Measurements from ENCODE around the gene ENPP1.
"Not testable (repeated sequence)": the region's sequence is repeated elsewhere in the genome, so short reads cannot be mapped to it uniquely, and the experiment has no call there.

ENPP1 gene

DNA sequence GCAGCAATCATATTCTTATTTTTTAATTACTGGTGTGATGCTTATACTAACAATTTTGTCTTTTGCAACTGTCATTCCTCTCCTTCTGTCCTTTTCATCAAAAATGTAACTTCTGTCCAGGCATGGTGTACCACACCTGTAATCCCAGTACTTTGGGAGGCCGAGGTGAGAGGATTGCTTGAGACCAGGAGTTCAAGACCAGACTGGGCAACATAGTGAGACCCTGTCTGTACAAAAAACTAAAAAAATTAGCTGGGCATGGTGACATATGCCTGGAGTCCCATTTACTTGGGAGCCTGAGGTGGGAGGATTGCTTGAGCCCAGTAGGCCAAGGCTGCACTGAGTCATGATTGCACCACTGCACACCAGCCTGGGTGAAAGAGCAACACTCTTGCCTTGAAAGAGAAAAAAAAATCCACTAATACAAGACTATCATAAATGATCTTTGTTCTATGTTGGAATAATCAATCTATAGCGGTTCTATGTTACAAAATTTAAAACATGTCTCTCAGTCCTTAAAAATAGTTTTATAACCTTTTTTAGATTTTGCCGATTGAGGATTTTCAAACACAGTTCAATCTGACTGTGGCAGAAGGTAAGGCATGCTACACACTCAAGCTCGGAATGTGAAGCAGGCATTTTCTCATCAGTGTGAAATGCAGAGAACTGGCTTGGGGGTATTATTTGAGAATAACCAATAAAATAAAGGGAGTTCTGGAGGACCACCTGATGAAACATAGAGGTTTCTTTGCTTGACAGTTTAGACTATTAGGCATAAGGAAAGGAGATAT lies 70.4 kb downstream of the ENPP1 start:
- no peak for DNase-seq

DNA sequence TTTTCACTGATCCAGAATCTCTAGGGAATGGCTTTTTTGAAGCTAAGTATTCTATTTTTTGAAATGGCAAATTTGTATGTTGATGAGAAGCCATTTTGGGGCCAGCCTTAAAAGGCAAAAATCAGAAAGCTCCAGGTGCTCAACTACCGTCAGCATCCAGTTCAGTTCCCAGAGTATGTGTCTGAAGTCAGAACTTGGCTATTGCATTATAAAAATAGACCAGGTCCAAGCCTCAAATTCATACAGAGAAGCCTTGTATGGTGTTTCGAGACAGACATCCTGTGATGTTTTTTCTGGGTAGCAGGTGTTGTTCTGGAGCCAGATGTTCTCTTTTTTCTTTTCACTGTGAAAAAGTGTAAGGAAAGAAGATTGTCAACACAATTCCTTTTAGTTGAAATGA lies 75.2 kb downstream of the ENPP1 start:
- no peak for DNase-seq

DNA sequence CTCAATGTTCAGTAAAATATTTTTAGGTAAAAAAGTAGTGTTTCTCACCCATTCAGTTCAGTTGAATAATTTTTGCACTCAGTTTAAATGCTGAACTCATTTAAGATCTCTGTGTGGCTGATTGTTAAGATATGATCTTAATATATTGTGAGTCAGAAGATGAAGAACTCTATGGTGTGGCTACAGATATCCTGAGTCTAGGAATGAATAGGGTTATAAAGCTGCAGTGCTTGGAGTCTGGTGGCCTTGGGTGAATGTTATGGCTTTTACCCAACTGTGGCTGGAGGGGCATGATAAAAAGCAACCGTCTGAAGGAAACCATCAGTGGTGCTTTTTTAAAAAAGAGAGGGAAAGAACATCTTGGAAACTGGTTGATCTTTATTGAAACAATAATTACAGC lies 77.4 kb downstream of the ENPP1 start:
- no peak for DNase-seq

DNA sequence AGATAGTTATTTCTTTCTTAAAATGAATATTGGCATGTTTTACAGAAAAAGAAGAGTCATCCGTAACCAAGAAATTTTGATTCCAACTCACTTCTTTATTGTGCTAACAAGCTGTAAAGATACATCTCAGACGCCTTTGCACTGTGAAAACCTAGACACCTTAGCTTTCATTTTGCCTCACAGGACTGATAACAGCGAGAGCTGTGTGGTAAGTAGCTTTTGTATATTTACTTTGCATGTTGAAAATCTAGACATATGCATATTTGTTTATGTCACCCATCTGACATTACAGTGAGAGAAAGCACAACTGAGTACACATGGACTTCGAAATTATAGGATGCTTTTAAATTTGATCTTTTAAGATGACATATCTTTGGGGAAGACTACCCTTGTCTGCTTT lies 78.7 kb downstream of the ENPP1 start:
- DNase-seq: no peak

DNA sequence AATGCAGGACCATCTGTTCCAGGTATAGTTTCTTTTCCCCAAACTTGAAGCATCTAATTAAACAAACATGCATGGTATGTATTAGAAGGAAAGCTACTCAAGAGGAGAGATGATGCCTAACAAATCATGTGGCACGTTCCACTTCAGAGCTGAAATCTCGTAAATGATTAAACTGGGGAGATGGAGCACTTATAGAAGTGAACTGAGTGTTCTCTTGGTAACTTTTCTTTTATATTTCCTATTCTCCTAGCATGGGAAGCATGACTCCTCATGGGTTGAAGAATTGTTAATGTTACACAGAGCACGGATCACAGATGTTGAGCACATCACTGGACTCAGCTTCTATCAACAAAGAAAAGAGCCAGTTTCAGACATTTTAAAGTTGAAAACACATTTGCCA lies 82.3 kb downstream of the ENPP1 start:
- no peak for DNase-seq

DNA sequence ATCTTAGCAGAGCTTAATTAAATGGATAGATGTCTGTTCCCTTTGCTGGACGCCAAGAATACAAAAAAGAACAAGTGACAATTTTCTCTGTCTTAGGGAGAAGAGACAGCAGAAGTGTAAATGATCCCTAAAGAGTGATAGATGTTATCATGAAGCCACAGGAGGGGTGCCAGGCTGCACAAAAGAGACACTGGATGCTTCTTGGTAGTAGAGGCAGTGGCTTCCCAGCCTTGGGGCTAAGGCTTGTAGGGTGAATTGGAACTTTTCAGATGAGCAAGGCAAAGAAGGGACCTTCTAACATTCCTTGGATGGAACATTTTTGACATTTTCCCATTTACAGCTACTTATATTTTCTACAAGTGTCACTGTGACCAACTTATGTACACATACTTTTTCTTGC lies 85.4 kb downstream of the ENPP1 start:
- no peak for DNase-seq

DNA sequence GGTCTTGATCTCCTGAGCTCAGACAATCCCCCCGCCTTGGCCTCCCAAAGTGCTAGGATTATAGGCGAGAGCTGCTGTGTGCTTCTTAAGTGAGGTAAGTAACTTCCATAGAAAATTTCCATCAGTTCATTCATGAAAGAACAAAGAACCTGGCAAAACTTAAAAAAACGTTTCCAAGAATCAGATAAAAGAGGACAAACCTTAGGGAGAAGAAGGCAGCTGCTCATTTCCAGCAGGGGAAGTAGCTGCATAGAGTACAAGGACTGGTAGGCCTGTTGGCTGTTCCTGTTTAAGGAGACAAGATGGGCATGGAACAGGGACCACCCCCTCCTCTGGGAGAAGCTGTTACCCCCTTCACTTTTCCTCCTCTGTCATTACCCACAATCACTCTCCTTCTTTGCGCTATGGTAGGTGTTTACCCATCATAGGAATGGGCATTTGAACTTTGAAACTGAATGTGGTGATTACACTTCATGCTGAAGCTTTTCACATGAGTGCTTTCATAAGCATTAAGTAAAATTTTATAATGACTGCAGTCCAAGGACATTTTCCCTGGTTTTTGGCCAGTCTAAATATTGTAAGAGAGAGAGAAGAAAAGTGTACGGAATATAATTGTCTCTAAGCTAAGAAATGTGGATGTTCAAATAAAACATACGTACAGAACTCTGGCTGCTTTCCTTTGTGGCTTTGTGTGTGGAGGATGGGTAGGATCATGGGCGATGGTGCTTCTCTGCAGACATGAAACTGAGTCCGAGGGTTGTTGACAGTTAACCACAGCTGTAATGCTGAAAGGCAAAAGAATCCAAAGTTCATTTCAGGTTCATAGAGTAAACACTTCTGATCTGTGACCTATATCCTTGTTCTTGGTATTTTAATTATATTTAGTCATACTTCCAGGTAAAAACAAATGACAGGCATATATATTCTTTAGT lies 86.9 kb downstream of the ENPP1 start:
- no peak for DNase-seq

DNA sequence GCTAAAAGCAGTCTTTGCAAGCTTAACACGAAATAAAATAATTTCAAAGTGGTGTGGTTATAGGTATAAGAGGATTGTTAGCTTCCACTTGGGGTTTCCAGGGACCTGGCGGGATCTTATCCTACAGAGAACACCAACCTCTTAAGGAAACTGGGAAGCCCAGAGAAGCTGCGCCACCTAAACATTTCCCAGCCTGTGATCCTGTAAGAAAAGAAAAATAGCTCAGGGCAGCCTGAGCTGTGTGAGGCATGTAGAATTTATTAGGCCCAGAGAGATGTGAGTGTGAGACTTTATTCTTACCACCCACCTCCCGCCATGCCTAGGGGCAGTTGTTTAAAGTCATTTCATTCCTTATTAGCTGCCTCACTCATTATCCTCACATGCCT lies 89.2 kb downstream of the ENPP1 start:
- DNase-seq: no peak

DNA sequence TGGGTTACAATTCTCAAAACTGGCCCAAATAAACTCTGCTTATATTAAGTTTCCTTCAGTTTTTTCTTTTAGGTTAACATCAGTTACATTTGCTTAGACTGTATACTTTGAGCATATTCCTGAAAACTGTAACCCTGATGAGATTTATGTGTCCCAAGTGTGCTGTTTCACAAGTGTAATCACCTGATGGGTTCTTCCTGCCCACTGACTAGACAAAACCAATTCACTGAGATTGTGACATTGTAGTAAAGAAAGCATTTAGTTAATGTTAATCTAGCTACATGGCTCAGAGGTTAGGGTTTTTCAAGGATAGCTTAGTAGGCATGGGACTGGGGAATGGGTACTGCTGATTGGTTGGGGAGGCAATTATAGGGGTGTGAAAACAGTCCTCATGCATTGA lies 89.8 kb downstream of the ENPP1 start:
- no peak for DNase-seq

DNA sequence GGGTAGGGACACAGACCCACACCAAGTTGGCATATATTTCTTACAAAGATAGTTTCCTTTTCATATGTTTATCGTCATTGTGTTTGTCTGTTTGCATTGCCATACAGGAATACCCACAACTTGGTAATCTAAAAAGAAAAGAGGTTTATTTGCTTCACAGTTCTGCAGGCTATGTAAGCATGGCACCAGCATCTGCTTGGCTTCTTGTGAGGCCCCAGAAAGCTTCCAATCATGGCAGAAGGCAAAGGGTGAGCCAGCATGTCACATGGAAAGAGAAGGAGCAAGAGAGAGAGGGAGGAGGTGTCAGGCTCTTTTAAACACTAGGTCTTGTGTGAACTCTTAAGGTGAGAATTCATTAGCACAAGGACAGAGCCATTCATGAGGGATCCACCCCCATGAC lies 90.9 kb downstream of the ENPP1 start:
- DNase-seq: no peak

DNA sequence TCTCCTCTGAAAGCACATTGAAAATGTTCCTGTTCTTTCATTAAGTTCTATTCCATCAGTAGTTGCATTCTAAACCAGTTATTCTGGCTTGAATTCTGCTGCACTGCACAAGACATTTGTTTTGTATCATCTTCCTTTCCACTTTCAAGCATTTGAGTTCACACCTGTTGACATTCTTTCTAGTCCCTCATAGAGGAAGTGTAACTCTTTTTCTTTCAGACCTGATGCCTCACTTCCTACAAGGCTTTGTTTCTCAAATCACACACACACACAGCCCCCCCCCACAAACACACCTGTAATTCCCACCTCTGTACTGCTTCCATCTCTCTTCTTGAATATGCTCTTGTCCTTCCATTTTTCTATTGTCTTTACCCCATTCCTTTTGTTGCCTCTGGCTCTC lies 92.4 kb downstream of the ENPP1 start:
- DNase-seq: no peak

DNA sequence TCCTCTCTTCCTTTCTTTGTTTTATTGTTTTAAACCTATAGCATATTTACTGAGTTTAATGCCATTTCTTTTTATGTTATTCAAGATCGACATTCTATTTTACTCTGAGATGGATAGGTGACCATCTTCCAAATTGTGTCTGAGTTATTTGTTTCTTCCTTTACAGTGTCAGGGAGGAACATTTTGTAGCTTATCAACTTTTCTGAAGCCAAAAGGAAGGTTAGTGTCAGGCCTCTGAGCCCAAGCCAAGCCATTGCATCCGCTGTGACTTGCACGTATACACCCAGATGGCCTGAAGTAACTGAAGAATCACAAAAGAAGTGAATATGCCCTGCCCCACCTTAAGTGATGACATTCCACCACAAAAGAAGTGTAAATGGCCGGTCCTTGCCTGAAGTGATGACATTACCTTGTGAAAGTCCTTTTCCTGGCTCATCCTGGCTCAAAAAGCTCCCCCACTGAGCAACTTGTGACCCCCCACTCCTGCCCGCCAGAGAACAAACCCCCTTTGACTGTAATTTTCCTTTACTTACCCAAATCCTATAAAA lies 93.6 kb downstream of the ENPP1 start:
- not testable (repeated sequence) for DNase-seq

DNA sequence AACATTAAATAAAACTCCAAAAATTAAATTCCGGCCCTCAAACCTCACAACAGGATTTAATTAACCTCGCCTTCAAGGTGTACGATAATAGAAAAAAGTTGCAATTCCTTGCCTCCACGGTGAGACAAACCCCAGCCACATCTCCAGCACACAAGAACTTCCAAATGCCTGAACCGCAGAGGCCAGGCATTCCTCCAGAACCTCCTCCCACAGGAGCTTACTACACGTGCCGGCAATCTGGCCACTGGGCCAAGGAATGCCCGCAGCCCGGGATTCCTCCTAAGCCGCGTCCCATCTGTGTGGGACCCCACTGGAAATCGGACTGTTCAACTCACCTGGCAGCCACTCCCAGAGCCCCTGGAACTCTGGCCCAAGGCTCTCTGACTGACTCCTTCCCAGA lies 95.9 kb downstream of the ENPP1 start:
- not testable (repeated sequence) for DNase-seq

DNA sequence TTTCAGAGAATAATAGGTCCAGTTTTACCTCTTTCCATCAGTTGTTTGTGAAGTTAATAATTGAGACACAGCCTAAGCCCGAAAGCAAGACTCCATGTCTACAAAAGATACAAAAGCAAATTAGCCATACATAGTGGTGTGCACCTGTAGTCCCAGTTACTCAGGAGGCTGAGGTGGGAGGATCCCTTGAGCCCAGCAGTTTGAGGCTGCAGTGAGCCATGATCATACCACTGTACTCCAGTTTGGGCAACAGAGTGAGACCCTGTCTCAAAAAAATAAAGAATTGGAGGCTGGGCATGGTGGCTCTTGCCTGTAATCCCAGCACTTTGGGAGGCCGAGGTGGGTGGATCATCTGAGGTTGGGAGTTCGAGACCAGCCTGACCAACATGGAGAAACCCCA lies 101.0 kb downstream of the ENPP1 start:
- not testable (repeated sequence) for DNase-seq

DNA sequence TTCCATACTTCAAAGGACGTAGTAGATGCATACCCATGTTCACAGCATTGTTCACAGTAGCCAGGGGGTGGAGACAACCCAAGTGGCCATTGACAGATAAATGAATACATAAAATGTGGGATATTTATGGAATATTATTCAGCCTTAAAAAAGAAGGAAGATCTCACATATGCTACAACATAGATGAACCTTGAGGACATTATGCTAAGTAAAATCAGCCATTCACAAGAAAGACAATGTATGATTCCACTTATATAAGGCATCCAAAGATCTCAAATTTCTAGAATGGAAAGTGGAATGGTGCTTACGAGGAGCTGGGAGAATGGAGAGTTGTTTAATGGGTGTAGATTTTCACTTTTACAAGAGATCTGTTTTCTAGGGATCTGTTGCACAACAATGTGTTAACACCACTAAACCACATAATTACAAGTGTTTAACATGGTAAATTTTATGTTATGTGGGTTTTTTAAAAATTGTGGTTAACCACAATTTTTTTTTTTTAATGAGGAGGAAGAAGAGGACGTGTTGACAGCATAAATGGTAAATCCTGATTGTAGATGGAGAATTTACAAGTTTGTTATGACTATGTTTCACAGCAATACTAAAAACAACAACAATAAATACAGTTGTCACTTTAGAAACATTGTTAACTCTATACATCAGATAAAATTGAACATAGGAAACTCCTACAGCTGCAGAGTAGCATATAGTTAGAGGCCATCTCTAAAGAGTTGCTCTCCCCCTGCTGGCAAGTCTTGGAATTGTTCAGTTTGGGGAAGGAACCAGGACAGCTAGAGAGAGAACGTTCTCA lies 101.8 kb downstream of the ENPP1 start:
- peak; percentile 69 to 80 (median 79) for DNase-seq

DNA sequence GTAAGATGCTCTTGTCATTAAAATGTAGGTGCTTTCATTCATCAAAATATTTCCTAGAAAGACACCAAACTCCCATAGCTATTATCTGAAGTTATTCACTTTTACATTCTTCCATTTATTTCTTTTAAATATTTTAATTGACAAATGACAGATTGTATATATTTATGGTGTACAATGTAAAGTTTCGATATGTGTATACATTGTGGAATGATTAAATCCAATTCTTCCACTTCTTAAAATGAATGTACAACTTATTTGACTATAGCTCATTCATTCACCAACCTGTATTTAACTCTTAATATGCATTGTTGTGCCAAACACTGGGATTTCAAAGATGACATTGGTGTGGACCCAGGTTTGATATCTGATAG lies 102.4 kb downstream of the ENPP1 start:
- DNase-seq: no peak

DNA sequence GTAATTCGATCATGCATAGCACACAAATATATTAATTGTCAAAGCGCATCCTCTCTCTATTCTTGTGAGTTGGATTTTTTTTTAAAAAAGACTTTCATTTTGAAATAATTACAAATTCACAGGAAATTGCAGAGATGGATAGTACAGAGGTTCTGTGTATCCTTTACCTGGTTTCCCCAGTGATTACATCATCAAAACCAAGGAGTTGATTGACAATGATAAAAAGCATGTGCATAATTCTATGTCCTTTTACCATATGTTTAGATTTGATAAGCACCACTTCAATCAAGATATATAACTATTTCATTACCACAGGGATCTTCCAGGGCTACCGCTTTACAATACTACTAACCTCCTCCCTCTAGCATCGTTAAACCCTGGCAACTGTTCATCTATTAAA lies 103.1 kb downstream of the ENPP1 start:
- no peak for DNase-seq

DNA sequence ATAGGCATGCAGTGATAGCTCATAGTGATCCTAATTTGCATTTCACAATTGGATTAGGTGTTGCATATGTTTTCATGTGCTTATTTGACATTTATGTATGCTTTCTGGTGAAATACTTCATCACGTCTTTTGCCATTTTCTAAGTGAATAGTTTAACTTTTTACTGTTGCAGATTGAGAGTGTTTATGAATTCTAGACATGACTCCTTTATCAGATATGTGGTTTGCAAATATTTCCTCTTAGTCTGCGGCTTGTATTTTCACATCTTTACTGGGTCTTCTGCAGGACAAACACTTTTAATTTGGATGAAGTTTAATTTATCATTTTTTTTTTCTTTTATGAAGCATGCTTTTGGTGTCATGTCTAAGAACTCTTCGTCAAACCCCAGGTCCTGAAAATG lies 104.1 kb downstream of the ENPP1 start:
- DNase-seq: no peak

DNA sequence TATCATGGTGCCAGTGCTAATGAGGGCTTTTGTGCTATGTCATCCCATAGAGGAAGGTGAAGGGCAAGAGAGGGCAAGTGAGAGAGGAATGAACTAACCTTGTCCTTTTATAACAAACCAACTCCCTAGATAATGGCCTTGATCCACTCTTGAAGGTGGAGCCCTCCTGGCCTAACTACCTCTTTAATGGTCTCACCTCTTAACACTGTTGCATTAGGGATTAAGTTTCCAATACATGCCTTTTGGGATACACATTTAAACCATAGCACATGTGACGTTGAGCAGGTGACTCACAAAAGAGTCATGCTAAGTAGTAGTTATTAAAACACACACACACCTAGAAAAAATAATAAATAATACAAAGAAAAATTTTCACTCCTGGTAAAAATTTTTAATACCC lies 106.4 kb downstream of the ENPP1 start:
- no peak for DNase-seq

DNA sequence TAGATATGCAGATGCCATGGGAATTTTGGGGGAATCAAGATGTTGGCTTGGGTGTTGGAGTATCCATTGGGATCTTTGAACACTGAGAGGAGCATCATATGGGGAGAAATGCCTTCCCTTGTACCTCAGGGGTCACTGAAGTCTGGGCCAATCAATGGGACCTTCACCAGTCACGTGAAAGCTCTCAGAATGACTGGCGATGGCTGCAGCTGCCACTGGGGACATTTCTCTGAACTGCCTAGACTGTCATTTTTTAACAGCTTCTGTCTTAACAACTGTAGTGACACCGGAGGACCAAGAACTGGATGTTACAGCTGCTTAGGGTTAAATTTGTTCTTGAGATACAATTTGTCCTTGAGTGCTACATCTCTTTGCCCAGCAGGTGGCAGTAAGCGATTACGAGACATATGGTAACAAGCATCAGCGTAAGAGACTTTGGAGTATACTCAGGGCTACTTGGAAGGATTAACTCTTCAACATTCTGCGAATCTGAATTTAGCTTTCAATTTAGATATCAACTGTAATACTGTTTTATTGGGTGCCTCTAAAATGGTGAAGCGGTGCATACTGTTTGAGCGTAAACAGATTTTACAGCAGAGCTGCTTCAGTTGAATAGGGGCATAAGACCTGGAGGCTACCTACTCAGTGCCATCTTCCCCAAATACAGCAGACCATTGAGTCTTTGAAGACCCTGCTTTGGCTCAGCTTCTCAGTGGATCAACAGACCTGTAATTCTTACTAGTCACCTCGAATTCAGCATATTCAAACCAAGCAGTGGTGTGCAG lies 107.3 kb downstream of the ENPP1 start:
- DNase-seq: peak; percentile 60 to 78 (median 78)

DNA sequence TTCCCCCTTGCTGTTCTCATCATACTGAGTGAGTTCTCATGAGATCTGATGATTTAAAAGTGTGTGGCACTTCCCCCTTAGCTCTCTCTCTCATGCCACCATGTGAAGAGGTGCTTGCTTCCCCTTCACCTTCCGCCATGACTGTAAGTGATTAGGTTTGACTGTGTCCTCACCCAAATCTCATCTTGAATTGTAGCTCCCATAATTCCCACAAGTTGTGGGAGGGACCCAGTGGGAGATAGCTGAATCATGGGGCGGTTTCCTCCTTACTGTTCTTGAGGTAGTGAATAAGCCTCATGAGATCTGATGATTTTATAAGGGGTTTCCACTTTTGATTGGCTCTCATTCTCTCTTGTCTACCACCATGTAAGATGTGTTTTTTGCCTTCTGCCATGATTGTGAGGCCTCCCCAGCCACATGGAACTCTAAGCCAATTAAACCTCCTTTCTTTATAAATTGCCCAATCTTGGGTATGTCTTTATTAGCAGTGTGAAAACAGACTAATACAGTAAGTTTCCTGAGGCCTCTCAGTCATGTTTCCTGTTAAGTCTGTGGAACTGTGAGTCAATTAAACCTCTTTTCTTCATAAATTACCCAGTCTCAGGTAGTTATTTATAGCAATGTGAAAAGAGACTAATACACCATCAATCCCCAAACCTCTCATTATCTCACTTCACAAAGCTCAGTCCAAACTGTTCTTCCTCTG lies 108.4 kb downstream of the ENPP1 start:
- DNase-seq: not testable (repeated sequence)

DNA sequence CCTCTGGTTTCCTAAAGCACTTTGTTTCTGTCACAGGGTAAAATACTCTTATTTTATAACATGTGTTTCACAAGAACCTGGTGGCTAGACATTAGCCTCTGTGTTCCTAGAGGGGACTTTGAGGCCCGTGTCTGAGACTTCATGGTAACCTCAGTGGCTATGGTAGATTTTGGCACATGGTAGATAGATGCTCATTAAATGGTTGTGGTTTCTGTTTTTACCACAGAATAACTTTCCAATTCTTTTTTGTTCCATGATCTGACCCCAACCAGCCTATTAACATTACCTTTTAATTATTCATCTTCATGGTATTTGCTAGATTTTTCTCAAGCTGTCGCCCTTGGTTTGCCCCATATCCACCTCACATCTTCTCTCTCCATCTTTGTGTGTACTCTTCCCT lies 109.0 kb downstream of the ENPP1 start:
- DNase-seq: no peak
